OCI-LY1 (cell line): ENCODE results near the gene ZNF235.

Experiments used
- EZH2 ChIP-seq: fragments of 200-600 bp; sonication (generic), shearing (Covaris generic); IDR thresholded peaks from 2 replicates; pipeline ENCODE4 v1.8.0; 2017; ENCODE audit warnings: borderline replicate concordance, mixed run types, mild to moderate bottlenecking, antibody characterized with exemption, low read length, moderate library complexity, mixed read lengths
- TF ChIP-seq, protein P1 (sequence below): fragments of 200-600 bp; sonication (generic), shearing (Covaris generic); IDR thresholded peaks from 2 replicates; pipeline ENCODE4 v1.5.1; 2017; ENCODE audit warnings: mild to moderate bottlenecking, antibody characterized with exemption, low read length, moderate library complexity, mixed read lengths

DNA sequence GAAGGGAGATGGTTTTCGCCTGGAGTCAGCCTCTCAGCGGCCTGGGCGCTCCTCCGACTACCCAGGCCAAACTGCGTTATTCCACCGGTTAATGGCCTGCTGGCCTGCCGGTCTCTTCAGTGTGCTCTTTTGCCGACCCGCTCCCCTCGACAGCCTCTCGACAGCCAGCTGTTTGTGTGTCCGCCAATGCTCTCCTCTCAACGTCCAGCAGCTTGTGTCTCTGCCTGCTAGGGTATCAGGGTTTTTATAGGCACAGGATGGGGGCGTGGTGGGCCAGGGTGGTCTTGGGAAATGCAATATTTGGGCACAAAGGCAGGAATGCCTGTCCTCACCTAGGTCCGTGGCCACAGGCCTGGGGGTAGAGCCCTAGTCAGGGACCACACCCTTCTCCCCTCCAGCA lies 1.5 kb upstream of the ZNF235 start:
- TF ChIP-seq, protein P1, sequence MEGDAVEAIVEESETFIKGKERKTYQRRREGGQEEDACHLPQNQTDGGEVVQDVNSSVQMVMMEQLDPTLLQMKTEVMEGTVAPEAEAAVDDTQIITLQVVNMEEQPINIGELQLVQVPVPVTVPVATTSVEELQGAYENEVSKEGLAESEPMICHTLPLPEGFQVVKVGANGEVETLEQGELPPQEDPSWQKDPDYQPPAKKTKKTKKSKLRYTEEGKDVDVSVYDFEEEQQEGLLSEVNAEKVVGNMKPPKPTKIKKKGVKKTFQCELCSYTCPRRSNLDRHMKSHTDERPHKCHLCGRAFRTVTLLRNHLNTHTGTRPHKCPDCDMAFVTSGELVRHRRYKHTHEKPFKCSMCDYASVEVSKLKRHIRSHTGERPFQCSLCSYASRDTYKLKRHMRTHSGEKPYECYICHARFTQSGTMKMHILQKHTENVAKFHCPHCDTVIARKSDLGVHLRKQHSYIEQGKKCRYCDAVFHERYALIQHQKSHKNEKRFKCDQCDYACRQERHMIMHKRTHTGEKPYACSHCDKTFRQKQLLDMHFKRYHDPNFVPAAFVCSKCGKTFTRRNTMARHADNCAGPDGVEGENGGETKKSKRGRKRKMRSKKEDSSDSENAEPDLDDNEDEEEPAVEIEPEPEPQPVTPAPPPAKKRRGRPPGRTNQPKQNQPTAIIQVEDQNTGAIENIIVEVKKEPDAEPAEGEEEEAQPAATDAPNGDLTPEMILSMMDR, result no peak
- TF ChIP-seq EZH2, result no peak
